Stimulated activated naive CD8-positive, alpha-beta T cell treated with anti-CD3 and anti-CD28 coated beads, Interleukin-15, amount 100 ng/mL, for 72 hours (primary cell): ENCODE measurements around the gene OR6S1.
"Not testable (repeated sequence)": the region's sequence is repeated elsewhere in the genome, so short reads cannot be mapped to it uniquely, and the experiment has no call there.

Experiments used
- ATAC-seq: fragments of 150-1000 bp; cut with Tn5 transposase; 2 replicates; pipeline ENCODE4 v1.10.0; 2021; ENCODE audit warnings: mild to moderate bottlenecking, moderate library complexity
- DNase-seq, 2 donors: peaks; one replicate each; pipeline ENCODE4 v3.0.0; 2021 to 2022
- H3K27ac Mint-ChIP-seq, 2 donors: one replicate each; pipeline ENCODE4 v1.8.0; 2022; ENCODE audit warnings: mild to moderate bottlenecking in 2 of 2, mixed read lengths in 2 of 2, moderate library complexity in 2 of 2
- H3K27me3 Mint-ChIP-seq: one replicate; pipeline ENCODE4 v1.8.0; 2022; ENCODE audit warnings: mixed read lengths
- H3K4me1 Mint-ChIP-seq: one replicate; pipeline ENCODE4 v1.8.0; 2022; ENCODE audit warnings: mild to moderate bottlenecking, mixed read lengths
- H3K4me3 Mint-ChIP-seq, 2 donors: one replicate each; pipeline ENCODE4 v1.8.0; 2022; ENCODE audit warnings: mild to moderate bottlenecking in 2 of 2, mixed read lengths in 2 of 2, moderate library complexity in 1 of 2
- H3K9me3 Mint-ChIP-seq, 2 donors: one replicate each; pipeline ENCODE4 v1.8.0; 2022; ENCODE audit warnings: mixed read lengths in 2 of 2

Gene OR6S1

GRCh38 chr14:20655851-20656250, 14.4 kb upstream of the OR6S1 start:
- ATAC-seq (no peak), DNase-seq (no peak)
- Mint-ChIP-seq H3K4me1 (peaks cover 33% of the 10 kb centered on the region), H3K27ac (no peak overlapping the region), H3K4me3 (no peak overlapping the region), H3K9me3 (no peaks in the 10 kb centered on the region), H3K27me3 (peaks cover 83% of the 10 kb centered on the region)

GRCh38 chr14:20652996-20653975, 11.8 kb upstream of the OR6S1 start:
- H3K4me3 Mint-ChIP-seq: peak overlapping the region; percentile 75 to 78
- no peaks in the 10 kb centered on the region for H3K9me3 Mint-ChIP-seq
- peaks cover 80% of the 10 kb centered on the region for H3K27me3 Mint-ChIP-seq
- ATAC-seq (peak; percentile 88), DNase-seq (peak; percentile 51 to 80)
- peak overlapping the region in 1 of 2 donors; percentile 74 for H3K27ac Mint-ChIP-seq
- peaks cover 33% of the 10 kb centered on the region for H3K4me1 Mint-ChIP-seq

- DNase-seq (no peak), ATAC-seq (no peak)
- Mint-ChIP-seq H3K27ac (no peak overlapping the region), H3K4me1 (no peaks in the 10 kb centered on the region), H3K9me3 (no peaks in the 10 kb centered on the region), H3K4me3 (no peak overlapping the region), H3K27me3 (peaks cover 33% of the 10 kb centered on the region)
These were observed 4.0 kb upstream of the OR6S1 start for GRCh38 chr14:20645481-20645880.

- Mint-ChIP-seq H3K9me3 (no peaks in the 10 kb centered on the region), H3K27me3 (peaks cover 31% of the 10 kb centered on the region), H3K4me1 (no peaks in the 10 kb centered on the region), H3K4me3 (no peak overlapping the region), H3K27ac (no peak overlapping the region)
- DNase-seq: no peak
- no peak for ATAC-seq
These were observed 3.0 kb upstream of the OR6S1 start for GRCh38 chr14:20644520-20644919.

- not testable (repeated sequence) for H3K27ac Mint-ChIP-seq, H3K9me3 Mint-ChIP-seq, H3K4me3 Mint-ChIP-seq, H3K4me1 Mint-ChIP-seq, DNase-seq, ATAC-seq
- H3K27me3 Mint-ChIP-seq: peaks cover 25% of the 10 kb centered on the region
These were observed 1.3 kb upstream of the OR6S1 start for GRCh38 chr14:20642755-20643154.

GRCh38 chr14:20642182-20642581, 691 bp upstream of the OR6S1 start:
- H3K27me3 Mint-ChIP-seq: peaks cover 25% of the 10 kb centered on the region

GRCh38 chr14:20632831-20633691, 8.4 kb downstream of the OR6S1 start:
- Mint-ChIP-seq H3K9me3 (no peaks in the 10 kb centered on the region), H3K27ac (peak overlapping the region; percentile 83 to 100), H3K4me1 (peaks cover 44% of the 10 kb centered on the region), H3K27me3 (peaks cover 42% of the 10 kb centered on the region), H3K4me3 (peak overlapping the region; percentile 86)
- peak; percentile 66 to 82 for DNase-seq
- peak; percentile 89 for ATAC-seq

More at GRCh38 chr14:20642182-20642581, 691 bp upstream of the OR6S1 start:
- H3K4me3 Mint-ChIP-seq: no peak overlapping the region
- no peak overlapping the region for H3K27ac Mint-ChIP-seq
- no peaks in the 10 kb centered on the region for H3K9me3 Mint-ChIP-seq
- no peaks in the 10 kb centered on the region for H3K4me1 Mint-ChIP-seq
- DNase-seq (no peak), ATAC-seq (no peak)

GRCh38 chr14:20632448-20632830, 9.1 kb downstream of the OR6S1 start:
- peak overlapping the region; percentile 83 to 100 for H3K27ac Mint-ChIP-seq
- peak; percentile 39 for ATAC-seq
- H3K4me3 Mint-ChIP-seq: peak overlapping the region; percentile 86
- no peaks in the 10 kb centered on the region for H3K9me3 Mint-ChIP-seq
- H3K4me1 Mint-ChIP-seq: peaks cover 50% of the 10 kb centered on the region
- peak in 1 of 2 donors; percentile 53 for DNase-seq
- H3K27me3 Mint-ChIP-seq: peaks cover 48% of the 10 kb centered on the region

- no peak for DNase-seq
These were observed 9.6 kb downstream of the OR6S1 start for GRCh38 chr14:20631880-20632389.

GRCh38 chr14:20631023-20631879, 10.2 kb downstream of the OR6S1 start:
- Mint-ChIP-seq H3K4me1 (peaks cover 62% of the 10 kb centered on the region), H3K9me3 (no peaks in the 10 kb centered on the region), H3K4me3 (peak overlapping the region; percentile 86 to 89), H3K27ac (peak overlapping the region; percentile 35 to 95), H3K27me3 (peaks cover 59% of the 10 kb centered on the region)
- peak; percentile 47 to 63 for DNase-seq
- ATAC-seq: peak; percentile 31

More at GRCh38 chr14:20631880-20632389, 9.6 kb downstream of the OR6S1 start:
- Mint-ChIP-seq H3K27me3 (peaks cover 53% of the 10 kb centered on the region), H3K27ac (peak overlapping the region in 1 of 2 donors; percentile 90), H3K9me3 (no peaks in the 10 kb centered on the region), H3K4me3 (peak overlapping the region; percentile 86), H3K4me1 (peaks cover 55% of the 10 kb centered on the region)
- no peak for ATAC-seq

- H3K4me1 Mint-ChIP-seq: peaks cover 70% of the 10 kb centered on the region
- H3K4me3 Mint-ChIP-seq: peak overlapping the region; percentile 84 to 89
- peak; percentile 36 to 59 for DNase-seq
- peaks cover 60% of the 10 kb centered on the region for H3K27me3 Mint-ChIP-seq
- ATAC-seq: peak; percentile 43
- H3K27ac Mint-ChIP-seq: peak overlapping the region in 1 of 2 donors; percentile 95
- no peaks in the 10 kb centered on the region for H3K9me3 Mint-ChIP-seq
These were observed 11.0 kb downstream of the OR6S1 start for GRCh38 chr14:20630340-20631022.

GRCh38 chr14:20628063-20628854, 13.2 kb downstream of the OR6S1 start:
- H3K27ac Mint-ChIP-seq: no peak overlapping the region

GRCh38 chr14:20627346-20628027, 14.0 kb downstream of the OR6S1 start:
- no peaks in the 10 kb centered on the region for H3K9me3 Mint-ChIP-seq
- ATAC-seq: no peak
- H3K27ac Mint-ChIP-seq: no peak overlapping the region
- DNase-seq: no peak
- H3K4me1 Mint-ChIP-seq: peaks cover 85% of the 10 kb centered on the region
- H3K4me3 Mint-ChIP-seq: peak overlapping the region; percentile 72 to 92
- peaks cover 45% of the 10 kb centered on the region for H3K27me3 Mint-ChIP-seq

More at GRCh38 chr14:20628063-20628854, 13.2 kb downstream of the OR6S1 start:
- DNase-seq: no peak
- Mint-ChIP-seq H3K27me3 (peaks cover 43% of the 10 kb centered on the region), H3K9me3 (no peaks in the 10 kb centered on the region), H3K4me3 (peak overlapping the region in 1 of 2 donors; percentile 2), H3K4me1 (peaks cover 85% of the 10 kb centered on the region)
- no peak for ATAC-seq
